LNCaP clone FGC (cell line): ENCODE results near the gene ADGRB3.

ENCODE experiments used
- DNase-seq: peaks from one replicate; pipeline ENCODE4 v3.0.0-alpha.2; 2011; ENCODE audit warnings: low read depth
- H3K4me3 ChIP-seq: 2 replicates; pipeline ENCODE4 v1.5.1; 2011; ENCODE audit warnings: mild to moderate bottlenecking, low read depth, low read length, control low read depth
- TF ChIP-seq, protein P1 (sequence below): IDR thresholded peaks from 2 replicates; pipeline ENCODE4 v1.5.1; 2012; ENCODE audit warnings: mild to moderate bottlenecking; ENCODE audit not compliant: control insufficient read depth, insufficient read depth; ENCODE audit errors: extremely low read depth

ADGRB3 gene

DNA sequence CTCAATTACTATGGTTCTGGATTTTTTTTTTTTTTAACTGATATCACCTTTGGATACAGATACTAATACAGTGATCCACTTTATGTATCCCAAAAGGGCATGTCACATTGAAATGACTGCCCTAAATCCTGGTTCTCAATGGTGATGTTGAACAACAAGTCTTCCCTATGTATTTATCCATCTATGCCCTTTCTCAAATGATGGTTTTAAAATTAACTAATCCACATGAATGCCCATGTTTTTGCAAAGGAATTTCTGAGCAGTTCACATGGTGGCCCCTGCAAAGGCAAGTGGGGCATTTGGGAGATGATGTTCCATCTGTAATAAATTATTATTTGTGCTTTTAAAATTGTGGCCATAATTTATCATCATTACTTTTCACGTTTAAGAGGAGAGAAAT, 2.7 kb downstream of the ADGRB3 start:
- no peak overlapping the region for H3K4me3 ChIP-seq
- TF ChIP-seq, protein P1, sequence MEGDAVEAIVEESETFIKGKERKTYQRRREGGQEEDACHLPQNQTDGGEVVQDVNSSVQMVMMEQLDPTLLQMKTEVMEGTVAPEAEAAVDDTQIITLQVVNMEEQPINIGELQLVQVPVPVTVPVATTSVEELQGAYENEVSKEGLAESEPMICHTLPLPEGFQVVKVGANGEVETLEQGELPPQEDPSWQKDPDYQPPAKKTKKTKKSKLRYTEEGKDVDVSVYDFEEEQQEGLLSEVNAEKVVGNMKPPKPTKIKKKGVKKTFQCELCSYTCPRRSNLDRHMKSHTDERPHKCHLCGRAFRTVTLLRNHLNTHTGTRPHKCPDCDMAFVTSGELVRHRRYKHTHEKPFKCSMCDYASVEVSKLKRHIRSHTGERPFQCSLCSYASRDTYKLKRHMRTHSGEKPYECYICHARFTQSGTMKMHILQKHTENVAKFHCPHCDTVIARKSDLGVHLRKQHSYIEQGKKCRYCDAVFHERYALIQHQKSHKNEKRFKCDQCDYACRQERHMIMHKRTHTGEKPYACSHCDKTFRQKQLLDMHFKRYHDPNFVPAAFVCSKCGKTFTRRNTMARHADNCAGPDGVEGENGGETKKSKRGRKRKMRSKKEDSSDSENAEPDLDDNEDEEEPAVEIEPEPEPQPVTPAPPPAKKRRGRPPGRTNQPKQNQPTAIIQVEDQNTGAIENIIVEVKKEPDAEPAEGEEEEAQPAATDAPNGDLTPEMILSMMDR, result no peak
- DNase-seq, result no peak

DNA sequence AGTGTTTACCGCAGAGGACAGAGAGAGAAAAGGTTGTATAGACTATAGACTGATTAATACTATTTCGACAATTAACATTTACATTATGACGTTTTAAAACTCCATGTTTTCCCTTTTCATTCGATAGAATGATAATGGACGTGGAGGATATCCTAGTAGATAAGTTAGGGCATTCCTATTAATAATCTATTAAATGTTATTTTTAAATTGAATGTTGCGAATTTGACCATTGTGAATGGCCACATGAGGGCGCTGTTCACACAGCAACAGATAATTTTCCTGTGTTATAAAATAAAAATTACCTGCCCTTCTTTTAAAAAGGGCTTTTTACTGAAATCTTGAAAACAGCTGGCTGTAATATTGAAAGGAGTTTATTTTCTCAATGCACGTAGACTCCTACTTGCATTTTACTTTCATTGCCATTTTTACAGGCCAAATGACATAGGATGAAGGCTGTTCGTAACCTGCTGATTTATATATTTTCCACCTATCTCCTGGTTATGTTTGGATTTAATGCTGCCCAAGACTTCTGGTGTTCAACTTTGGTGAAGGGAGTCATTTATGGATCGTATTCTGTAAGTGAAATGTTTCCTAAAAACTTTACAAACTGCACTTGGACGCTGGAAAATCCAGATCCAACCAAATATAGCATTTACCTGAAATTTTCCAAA, 3.3 kb downstream of the ADGRB3 start:
- TF ChIP-seq, protein P1, result peak; percentile 61
- peak; percentile 1 for DNase-seq
- no peak overlapping the region for H3K4me3 ChIP-seq

DNA sequence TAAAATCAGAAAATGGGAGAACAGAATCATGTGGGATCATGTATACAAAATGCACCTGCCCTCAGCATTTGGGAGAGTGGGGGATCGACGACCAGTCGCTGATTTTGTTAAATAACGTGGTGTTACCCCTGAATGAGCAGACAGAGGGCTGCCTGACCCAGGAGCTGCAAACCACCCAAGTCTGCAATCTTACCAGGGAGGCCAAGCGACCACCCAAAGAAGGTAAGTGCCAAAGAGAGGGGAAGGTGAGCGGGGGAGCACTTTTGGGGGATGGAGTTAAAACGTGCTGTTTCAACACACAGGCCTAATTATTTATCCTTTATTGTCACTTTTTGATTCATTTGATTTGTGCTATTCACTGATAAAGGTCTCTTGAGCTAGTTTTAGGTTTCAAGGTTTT, 4.1 kb downstream of the ADGRB3 start:
- H3K4me3 ChIP-seq, result no peak overlapping the region
- no peak for DNase-seq
- TF ChIP-seq, protein P1, result no peak

GRCh38 chr6:68639826-68640490, 4.9 kb downstream of the ADGRB3 start:
- TF ChIP-seq, protein P1, result no peak
- no peak for DNase-seq
- H3K4me3 ChIP-seq, result no peak overlapping the region

- H3K4me3 ChIP-seq, result no peak overlapping the region
- TF ChIP-seq, protein P1, result no peak
- DNase-seq, result no peak
Observed at GRCh38 chr6:68640491-68640835, 5.4 kb downstream of the ADGRB3 start.

- no peak for DNase-seq
- TF ChIP-seq, protein P1, result no peak
- H3K4me3 ChIP-seq, result no peak overlapping the region
Observed at GRCh38 chr6:68641172-68641571, 6.1 kb downstream of the ADGRB3 start.

DNA sequence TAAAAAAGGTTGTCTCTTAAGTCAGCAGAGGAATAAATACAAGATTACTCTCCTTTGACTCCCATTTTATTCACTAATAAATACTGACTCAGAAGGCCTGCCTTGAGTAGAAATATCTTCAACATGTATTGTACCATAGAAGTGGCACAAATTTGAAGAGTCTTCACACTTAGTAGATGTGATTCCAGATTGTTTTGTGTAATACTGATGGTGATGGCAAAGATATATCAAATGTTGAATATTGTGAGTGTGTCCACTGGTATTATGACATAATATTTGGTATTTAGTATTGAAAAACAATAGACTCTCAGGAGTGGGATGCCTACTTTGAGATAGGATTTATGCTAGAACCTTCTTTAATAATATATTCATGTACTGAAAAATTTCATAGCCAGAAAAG, 7.0 kb downstream of the ADGRB3 start:
- H3K4me3 ChIP-seq, result no peak overlapping the region
- TF ChIP-seq, protein P1, result no peak

More for the DNA sequence above, 7.0 kb downstream of the ADGRB3 start:
- DNase-seq, result no peak
